CD4-positive, CD25-positive, alpha-beta regulatory T cell (primary cell): ENCODE results near the gene ZMYND8. TPM values are rescaled to one million over a fixed set of nuclear protein-coding genes. Genes with fewer than 3 reads are reported as not detected.

Experiments used
- ATAC-seq, 2 donors: fragments of 150-1000 bp; cut with Tn5 transposase; one replicate each; pipeline ENCODE4 v1.10.0; 2021; ENCODE audit warnings: low read depth in 2 of 2, moderate number of reproducible peaks in 2 of 2, moderate library complexity in 1 of 2
- DNase-seq, 3 donors: peaks; one replicate each; pipeline versions ENCODE4 v3.0.0 to v3.0.0-alpha.2; 2012 to 2022; ENCODE audit warnings: mixed read lengths in 1 of 3
- H3K27ac ChIP-seq: one replicate; pipeline ENCODE4 v1.7.0; 2013; ENCODE audit warnings: mild to moderate bottlenecking, low read length; ENCODE audit not compliant: insufficient read depth, poor library complexity, severe bottlenecking
- H3K27me3 ChIP-seq: one replicate; pipeline ENCODE4 v1.7.0; 2013; ENCODE audit warnings: low read length; ENCODE audit not compliant: control insufficient read depth, insufficient read depth
- H3K36me3 ChIP-seq: one replicate; pipeline ENCODE4 v1.7.0; 2013; ENCODE audit warnings: mild to moderate bottlenecking, low read length, moderate library complexity; ENCODE audit not compliant: control insufficient read depth, insufficient read depth
- H3K4me1 ChIP-seq: 2 replicates; pipeline ENCODE4 v1.7.0; 2013; ENCODE audit warnings: mild to moderate bottlenecking, low read length; ENCODE audit not compliant: insufficient read depth, control insufficient read depth, poor library complexity, severe bottlenecking
- H3K4me3 ChIP-seq: one replicate; pipeline ENCODE4 v1.7.0; 2013; ENCODE audit warnings: low read depth, mild to moderate bottlenecking, low read length, moderate library complexity
- H3K9me3 ChIP-seq, 2 experiments: 1 replicate in 1 of 2; 2 replicates in 1 of 2; pipeline ENCODE4 v1.7.0; 2013; ENCODE audit warnings: low read length in 2 of 2, mild to moderate bottlenecking in 1 of 2, moderate library complexity in 1 of 2; ENCODE audit not compliant: control insufficient read depth in 2 of 2
- H3K27ac Mint-ChIP-seq, 3 donors: one replicate each; pipeline ENCODE4 v1.8.0; 2020 to 2022; ENCODE audit warnings: mild to moderate bottlenecking in 3 of 3, mixed read lengths in 3 of 3, moderate library complexity in 2 of 3
- H3K27me3 Mint-ChIP-seq: one replicate; pipeline ENCODE4 v1.8.0; 2022; ENCODE audit warnings: mild to moderate bottlenecking, mixed read lengths
- H3K36me3 Mint-ChIP-seq: one replicate; pipeline ENCODE4 v1.8.0; 2020; ENCODE audit warnings: mixed read lengths
- H3K4me1 Mint-ChIP-seq, 4 donors: one replicate each; pipeline ENCODE4 v1.8.0; 2020 to 2022; ENCODE audit warnings: mixed read lengths in 4 of 4, mild to moderate bottlenecking in 1 of 4
- H3K4me3 Mint-ChIP-seq, 4 donors: one replicate each; pipeline ENCODE4 v1.8.0; 2020 to 2022; ENCODE audit warnings: mild to moderate bottlenecking in 4 of 4, mixed read lengths in 4 of 4, moderate library complexity in 3 of 4
- H3K9me3 Mint-ChIP-seq, 7 donors: one replicate each; pipeline ENCODE4 v1.8.0; 2020 to 2022; ENCODE audit warnings: mixed read lengths in 7 of 7, mild to moderate bottlenecking in 3 of 7, moderate library complexity in 2 of 7
- polyA plus RNA-seq, 4 donors: library from polyadenylated mRNA; unstranded; fragments of 300-500 nt; fragmentation: Illumina TruSeq; gene quantifications; one replicate each; pipeline ENCODE4 v1.2.3, GENCODE V29; 2021
- total RNA-seq: library from RNA; stranded (reverse); gene quantifications from one replicate; pipeline ENCODE4 v1.2.3, GENCODE V29; 2022

ZMYND8 gene
- total and polyA plus RNA-seq, 5 donors from 2014 or later, result 7.5 to 47.2 (median 8.9) TPM

GRCh38 chr20:47337413-47337812 is 19.1 kb downstream of the ZMYND8 start:
- Mint-ChIP-seq H3K4me1 (peaks cover 6 to 59% (median 34%) of the 10 kb centered on the region in 4 donors), H3K4me3 (no peak overlapping the region), H3K27me3 (no peaks in the 10 kb centered on the region), H3K9me3 (no peaks in the 10 kb centered on the region), H3K36me3 (peaks cover 26% of the 10 kb centered on the region), H3K27ac (peak overlapping the region in 1 of 3 donors; percentile 23)
- Histone ChIP-seq H3K36me3 (peaks cover 41% of the 10 kb centered on the region), H3K27me3 (no peaks in the 10 kb centered on the region), H3K4me1 (peaks cover 5% of the 10 kb centered on the region), H3K27ac (no peak overlapping the region), H3K4me3 (no peak overlapping the region), H3K9me3 (no peaks in the 10 kb centered on the region)
- no peak for ATAC-seq
- DNase-seq, result no peak

- no peak overlapping the region for H3K4me3 Mint-ChIP-seq
- H3K36me3 Mint-ChIP-seq, result peaks cover 30% of the 10 kb centered on the region
- H3K27me3 Mint-ChIP-seq, result no peaks in the 10 kb centered on the region
- DNase-seq (no peak), ATAC-seq (no peak)
- H3K9me3 ChIP-seq, result no peaks in the 10 kb centered on the region
- H3K27ac Mint-ChIP-seq, result peak overlapping the region in 1 of 3 donors; percentile 35
- no peaks in the 10 kb centered on the region for H3K27me3 ChIP-seq
- H3K36me3 ChIP-seq, result peaks cover 50% of the 10 kb centered on the region
- H3K9me3 Mint-ChIP-seq, result no peaks in the 10 kb centered on the region
- H3K4me1 Mint-ChIP-seq, result peaks cover 6 to 70% (median 39%) of the 10 kb centered on the region in 4 donors
- no peak overlapping the region for H3K27ac ChIP-seq
- H3K4me1 ChIP-seq, result peaks cover 5% of the 10 kb centered on the region
- H3K4me3 ChIP-seq, result no peak overlapping the region
Observed at GRCh38 chr20:47336129-47336754, 20.3 kb downstream of the ZMYND8 start.

- peaks cover 33% of the 10 kb centered on the region for H3K36me3 Mint-ChIP-seq
- Histone ChIP-seq H3K27me3 (no peaks in the 10 kb centered on the region), H3K27ac (no peak overlapping the region), H3K4me1 (peaks cover 5% of the 10 kb centered on the region), H3K4me3 (no peak overlapping the region), H3K9me3 (no peaks in the 10 kb centered on the region), H3K36me3 (peaks cover 51% of the 10 kb centered on the region)
- H3K27ac Mint-ChIP-seq, result peak overlapping the region in 2 of 3 donors; percentile 12 to 35
- ATAC-seq, result no peak
- H3K27me3 Mint-ChIP-seq, result no peaks in the 10 kb centered on the region
- peaks cover 13 to 72% (median 40%) of the 10 kb centered on the region in 4 donors for H3K4me1 Mint-ChIP-seq
- H3K4me3 Mint-ChIP-seq, result no peak overlapping the region
- no peak for DNase-seq
- H3K9me3 Mint-ChIP-seq, result no peaks in the 10 kb centered on the region
Observed at GRCh38 chr20:47335251-47336128, 21.0 kb downstream of the ZMYND8 start.

GRCh38 chr20:47334022-47334551 is 22.4 kb downstream of the ZMYND8 start:
- no peak for DNase-seq
- no peaks in the 10 kb centered on the region for H3K27me3 Mint-ChIP-seq

GRCh38 chr20:47332381-47333206 is 23.9 kb downstream of the ZMYND8 start:
- no peak for ATAC-seq
- H3K4me3 ChIP-seq, result no peak overlapping the region

More at GRCh38 chr20:47334022-47334551, 22.4 kb downstream of the ZMYND8 start:
- Histone ChIP-seq H3K36me3 (peaks cover 59% of the 10 kb centered on the region), H3K4me3 (no peak overlapping the region), H3K27me3 (no peaks in the 10 kb centered on the region), H3K9me3 (no peaks in the 10 kb centered on the region), H3K4me1 (peaks cover 5% of the 10 kb centered on the region), H3K27ac (no peak overlapping the region)
- H3K4me1 Mint-ChIP-seq, result peaks cover 13 to 74% (median 47%) of the 10 kb centered on the region in 4 donors
- H3K4me3 Mint-ChIP-seq, result peak overlapping the region in 2 of 4 donors; percentile 14 to 49
- no peak for ATAC-seq
- no peaks in the 10 kb centered on the region for H3K9me3 Mint-ChIP-seq
- peak overlapping the region; percentile 48 to 79 (median 72) for H3K27ac Mint-ChIP-seq
- H3K36me3 Mint-ChIP-seq, result peaks cover 33% of the 10 kb centered on the region

GRCh38 chr20:47330933-47331708 is 25.4 kb downstream of the ZMYND8 start:
- no peaks in the 10 kb centered on the region for H3K9me3 ChIP-seq
- no peak overlapping the region for H3K27ac ChIP-seq
- H3K27me3 Mint-ChIP-seq, result no peaks in the 10 kb centered on the region
- H3K27ac Mint-ChIP-seq, result peak overlapping the region in 2 of 3 donors; percentile 80
- peak overlapping the region in 1 of 4 donors; percentile 5 for H3K4me3 Mint-ChIP-seq
- no peak for DNase-seq
- no peaks in the 10 kb centered on the region for H3K27me3 ChIP-seq
- no peak overlapping the region for H3K4me3 ChIP-seq
- H3K9me3 Mint-ChIP-seq, result no peaks in the 10 kb centered on the region
- ATAC-seq, result no peak
- H3K36me3 ChIP-seq, result peaks cover 53% of the 10 kb centered on the region
- H3K36me3 Mint-ChIP-seq, result peaks cover 25% of the 10 kb centered on the region
- H3K4me1 Mint-ChIP-seq, result peaks cover 13 to 72% (median 59%) of the 10 kb centered on the region in 4 donors
- H3K4me1 ChIP-seq, result peaks cover 5% of the 10 kb centered on the region

More at GRCh38 chr20:47332381-47333206, 23.9 kb downstream of the ZMYND8 start:
- no peaks in the 10 kb centered on the region for H3K27me3 ChIP-seq
- H3K4me1 ChIP-seq, result peaks cover 5% of the 10 kb centered on the region
- peaks cover 53% of the 10 kb centered on the region for H3K36me3 ChIP-seq
- Mint-ChIP-seq H3K27me3 (no peaks in the 10 kb centered on the region), H3K27ac (peak overlapping the region; percentile 51 to 98 (median 80)), H3K9me3 (no peaks in the 10 kb centered on the region), H3K36me3 (peaks cover 26% of the 10 kb centered on the region), H3K4me3 (peak overlapping the region in 1 of 4 donors; percentile 13), H3K4me1 (peaks cover 13 to 76% (median 57%) of the 10 kb centered on the region in 4 donors)
- DNase-seq, result no peak
- H3K9me3 ChIP-seq, result no peaks in the 10 kb centered on the region
- no peak overlapping the region for H3K27ac ChIP-seq
